ENCODE measurements around the gene MPPED2. TPM values are rescaled to one million over a fixed set of nuclear protein-coding genes. Genes with fewer than 3 reads are reported as not detected.

The MPPED2 gene
- total and polyA plus RNA-seq, 2 of the 13 experiments (the other 11 are each of a cell fraction or from before 2014, with no cell fraction given) = not detected

GRCh38 chr11:30617762-30618161 lies 31.6 kb upstream of the MPPED2 start:
- Histone ChIP-seq H3K79me2 (ENCODE audit: insufficient read depth, low read length) (no peaks in the 10 kb centered on the region), H3K4me3 (replicated peaks in 1 of 3; ENCODE audit: insufficient read depth in 1 of 3, low read depth in 2 of 3, low read length in 3 of 3) (no peak overlapping the region), H3K9me3 (ENCODE audit: low read length) (no peaks in the 10 kb centered on the region), H2AFZ (ENCODE audit: low read length) (no peak overlapping the region), H3K9ac (ENCODE audit: insufficient read depth, low read depth, low read length) (no peak overlapping the region), H3K27ac (ENCODE audit: extremely low read length, insufficient read depth, low read length) (no peak overlapping the region), H3K4me2 (ENCODE audit: low read depth, low read length) (no peak overlapping the region), H4K20me1 (ENCODE audit: insufficient read depth, low read length) (no peaks in the 10 kb centered on the region), H3K27me3 (ENCODE audit: control insufficient read depth in 1 of 2, insufficient read depth in 2 of 2, low read length in 2 of 2) (no peaks in the 10 kb centered on the region), H3K4me1 (ENCODE audit: insufficient read depth, low read length) (no peaks in the 10 kb centered on the region), H3K36me3 (replicated peaks in 1 of 2; ENCODE audit: control insufficient read depth in 1 of 2, insufficient read depth in 2 of 2, low read length in 2 of 2) (no peaks in the 10 kb centered on the region)
- TF ChIP-seq, protein P1, sequence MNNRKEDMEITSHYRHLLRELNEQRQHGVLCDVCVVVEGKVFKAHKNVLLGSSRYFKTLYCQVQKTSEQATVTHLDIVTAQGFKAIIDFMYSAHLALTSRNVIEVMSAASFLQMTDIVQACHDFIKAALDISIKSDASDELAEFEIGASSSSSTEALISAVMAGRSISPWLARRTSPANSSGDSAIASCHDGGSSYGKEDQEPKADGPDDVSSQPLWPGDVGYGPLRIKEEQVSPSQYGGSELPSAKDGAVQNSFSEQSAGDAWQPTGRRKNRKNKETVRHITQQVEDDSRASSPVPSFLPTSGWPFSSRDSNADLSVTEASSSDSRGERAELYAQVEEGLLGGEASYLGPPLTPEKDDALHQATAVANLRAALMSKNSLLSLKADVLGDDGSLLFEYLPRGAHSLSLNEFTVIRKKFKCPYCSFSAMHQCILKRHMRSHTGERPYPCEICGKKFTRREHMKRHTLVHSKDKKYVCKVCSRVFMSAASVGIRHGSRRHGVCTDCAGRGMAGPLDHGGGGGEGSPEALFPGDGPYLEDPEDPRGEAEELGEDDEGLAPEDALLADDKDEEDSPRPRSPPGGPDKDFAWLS (CRISPR knock-in tag; IDR thresholded peaks at IDR 0.05; ENCODE audit: borderline replicate concordance) = no peak
- no peak for TF ChIP-seq DMAP1 (CRISPR knock-in tag; IDR thresholded peaks at IDR 0.05)
- no peak for TF ChIP-seq FOXA1 (IDR thresholded peaks at IDR 0.05)
- no peak for TF ChIP-seq FOXA1 (CRISPR knock-in tag; IDR thresholded peaks at IDR 0.05)
- TF ChIP-seq ATF3 (CRISPR knock-in tag; IDR thresholded peaks at IDR 0.05) = no peak
- TF ChIP-seq AHR (CRISPR knock-in tag; IDR thresholded peaks at IDR 0.05) = no peak
- TF ChIP-seq, protein P2, sequence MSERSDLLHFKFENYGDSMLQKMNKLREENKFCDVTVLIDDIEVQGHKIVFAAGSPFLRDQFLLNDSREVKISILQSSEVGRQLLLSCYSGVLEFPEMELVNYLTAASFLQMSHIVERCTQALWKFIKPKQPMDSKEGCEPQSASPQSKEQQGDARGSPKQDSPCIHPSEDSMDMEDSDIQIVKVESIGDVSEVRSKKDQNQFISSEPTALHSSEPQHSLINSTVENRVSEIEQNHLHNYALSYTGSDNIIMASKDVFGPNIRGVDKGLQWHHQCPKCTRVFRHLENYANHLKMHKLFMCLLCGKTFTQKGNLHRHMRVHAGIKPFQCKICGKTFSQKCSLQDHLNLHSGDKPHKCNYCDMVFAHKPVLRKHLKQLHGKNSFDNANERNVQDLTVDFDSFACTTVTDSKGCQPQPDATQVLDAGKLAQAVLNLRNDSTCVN (CRISPR knock-in tag; IDR thresholded peaks at IDR 0.05; ENCODE audit: borderline replicate concordance) = no peak
- TF ChIP-seq BORCS8-MEF2B (CRISPR knock-in tag; IDR thresholded peaks at IDR 0.05) = no peak
- TF ChIP-seq, protein P3, sequence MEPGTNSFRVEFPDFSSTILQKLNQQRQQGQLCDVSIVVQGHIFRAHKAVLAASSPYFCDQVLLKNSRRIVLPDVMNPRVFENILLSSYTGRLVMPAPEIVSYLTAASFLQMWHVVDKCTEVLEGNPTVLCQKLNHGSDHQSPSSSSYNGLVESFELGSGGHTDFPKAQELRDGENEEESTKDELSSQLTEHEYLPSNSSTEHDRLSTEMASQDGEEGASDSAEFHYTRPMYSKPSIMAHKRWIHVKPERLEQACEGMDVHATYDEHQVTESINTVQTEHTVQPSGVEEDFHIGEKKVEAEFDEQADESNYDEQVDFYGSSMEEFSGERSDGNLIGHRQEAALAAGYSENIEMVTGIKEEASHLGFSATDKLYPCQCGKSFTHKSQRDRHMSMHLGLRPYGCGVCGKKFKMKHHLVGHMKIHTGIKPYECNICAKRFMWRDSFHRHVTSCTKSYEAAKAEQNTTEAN (CRISPR knock-in tag; conservative IDR thresholded peaks at IDR 0.05) = no peak
- no peak for TF ChIP-seq ZNF382 (CRISPR knock-in tag; IDR thresholded peaks at IDR 0.05; ENCODE audit: borderline replicate concordance)
- ATAC-seq = no peak
- intact Hi-C loops (cut with micrococcal nuclease; ENCODE audit: unreplicated experiment) = no loop called here
- BruUV-seq (replicated peaks) = no TSS peak
- in situ Hi-C loops (cut with HindIII; ENCODE audit: extremely low pct_ligation_motif_present, low pct_unique_long_range_greater_than_20kb) = no loop called here
- no peak for FAIRE-seq
- DNase-seq (ENCODE audit: low spot score) = no peak
- ChIA-PET POLR2A (no interaction called here), CTCF (ENCODE audit: low intra/inter-chr PET ratio, low total read pairs) (no interaction called here)
